Vagina (tissue), 2 donors: ENCODE measurements around the gene RS1.

Experiments used
- POLR2AphosphoS5 ChIP-seq, 2 donors: sonication (generic); formaldehyde crosslinking; IDR thresholded peaks; one replicate each; pipeline ENCODE4 v1.9.0; 2017; ENCODE audit warnings: antibody characterized with exemption in 2 of 2, mild to moderate bottlenecking in 2 of 2, low read depth in 1 of 2; ENCODE audit not compliant: insufficient read depth in 1 of 2
- TF ChIP-seq, protein P1 (sequence below), 3 experiments: fragments of 450-650 bp in 2 of 3; fragments of 200-600 bp in 1 of 3; sonication (generic) in 1 of 3; IDR thresholded peaks; one replicate each; pipeline ENCODE4 v1.5.1; 2017 to 2019; ENCODE audit warnings: antibody characterized with exemption in 3 of 3, mild to moderate bottlenecking in 2 of 3, moderate library complexity in 2 of 3

DNA sequence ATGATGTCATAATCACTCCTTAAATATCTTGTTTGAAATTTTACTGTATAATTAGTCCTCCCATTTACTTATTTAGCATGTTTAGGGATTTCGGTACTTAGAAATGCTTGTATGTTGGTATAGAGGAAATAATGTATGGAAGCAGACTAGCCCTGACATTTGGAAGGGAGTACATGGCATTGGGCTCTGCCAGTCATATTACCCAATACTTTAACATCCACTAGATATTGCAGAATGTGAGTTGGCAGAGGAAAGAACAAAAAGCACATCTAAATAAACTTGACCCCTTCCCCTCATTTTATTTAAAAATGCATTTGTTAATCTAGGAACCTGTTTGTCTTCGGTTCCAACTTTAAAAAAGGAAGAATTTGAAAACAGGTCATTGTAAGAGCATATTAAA is 77.8 kb downstream of the RS1 start:
- TF ChIP-seq, protein P1, sequence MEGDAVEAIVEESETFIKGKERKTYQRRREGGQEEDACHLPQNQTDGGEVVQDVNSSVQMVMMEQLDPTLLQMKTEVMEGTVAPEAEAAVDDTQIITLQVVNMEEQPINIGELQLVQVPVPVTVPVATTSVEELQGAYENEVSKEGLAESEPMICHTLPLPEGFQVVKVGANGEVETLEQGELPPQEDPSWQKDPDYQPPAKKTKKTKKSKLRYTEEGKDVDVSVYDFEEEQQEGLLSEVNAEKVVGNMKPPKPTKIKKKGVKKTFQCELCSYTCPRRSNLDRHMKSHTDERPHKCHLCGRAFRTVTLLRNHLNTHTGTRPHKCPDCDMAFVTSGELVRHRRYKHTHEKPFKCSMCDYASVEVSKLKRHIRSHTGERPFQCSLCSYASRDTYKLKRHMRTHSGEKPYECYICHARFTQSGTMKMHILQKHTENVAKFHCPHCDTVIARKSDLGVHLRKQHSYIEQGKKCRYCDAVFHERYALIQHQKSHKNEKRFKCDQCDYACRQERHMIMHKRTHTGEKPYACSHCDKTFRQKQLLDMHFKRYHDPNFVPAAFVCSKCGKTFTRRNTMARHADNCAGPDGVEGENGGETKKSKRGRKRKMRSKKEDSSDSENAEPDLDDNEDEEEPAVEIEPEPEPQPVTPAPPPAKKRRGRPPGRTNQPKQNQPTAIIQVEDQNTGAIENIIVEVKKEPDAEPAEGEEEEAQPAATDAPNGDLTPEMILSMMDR (IDR thresholded peaks at IDR 0.05): no peak
- no peak for TF ChIP-seq POLR2AphosphoS5 (IDR thresholded peaks at IDR 0.05; ENCODE audit: insufficient read depth in 1 of 2, low read depth in 1 of 2)
